ENCODE results near the gene PIR. TPM values are rescaled to one million over a fixed set of nuclear protein-coding genes. Genes with fewer than 3 reads are reported as not detected.

The PIR gene
- total RNA-seq, 3 donors from 2014 or later (not counting 1 experiment from before 2014, with no cell fraction given) = 0.57 TPM; not detected in 2

- H3K27me3 Mint-ChIP-seq (ENCODE audit: low read depth in 2 of 2) = peaks cover 2 to 37% of the 10 kb centered on the region in 2 donors
- Histone ChIP-seq H3K27me3 (ENCODE audit: control insufficient read depth, insufficient read depth, low read length) (no peaks in the 10 kb centered on the region), H3K9me3 (ENCODE audit: control insufficient read depth, insufficient read depth, low read length) (no peaks in the 10 kb centered on the region), H3K4me3 (ENCODE audit: low read length) (no peak overlapping the region), H3K36me3 (ENCODE audit: control insufficient read depth, insufficient read depth, low read length) (no peaks in the 10 kb centered on the region), H3K27ac (ENCODE audit: low read length) (no peak overlapping the region), H3K4me1 (ENCODE audit: control insufficient read depth, insufficient read depth, low read length) (no peaks in the 10 kb centered on the region)
- no peaks in the 10 kb centered on the region for H3K4me1 Mint-ChIP-seq
- TF ChIP-seq CTCF (IDR thresholded peaks at IDR 0.05) = no peak
- intact Hi-C loops (cut with micrococcal nuclease) = no loop called here
- ATAC-seq (no peak), DNase-seq (no peak)
- H3K36me3 Mint-ChIP-seq = no peaks in the 10 kb centered on the region
- H3K4me3 Mint-ChIP-seq = no peak overlapping the region
- H3K27ac Mint-ChIP-seq = no peak overlapping the region
- H3K9me3 Mint-ChIP-seq = no peaks in the 10 kb centered on the region
Measured at GRCh38 chrX:15509845-15510244, 16.7 kb upstream of the PIR start.

GRCh38 chrX:15507005-15507404, 13.9 kb upstream of the PIR start:
- WGBS (ENCODE audit: insufficient coverage) = 100% methylated on average over 3 of the region's 5 CpGs
- Histone ChIP-seq H3K9me3 (ENCODE audit: control insufficient read depth, insufficient read depth, low read length) (no peaks in the 10 kb centered on the region), H3K27ac (ENCODE audit: low read length) (no peak overlapping the region), H3K4me1 (ENCODE audit: control insufficient read depth, insufficient read depth, low read length) (no peaks in the 10 kb centered on the region), H3K36me3 (ENCODE audit: control insufficient read depth, insufficient read depth, low read length) (no peaks in the 10 kb centered on the region), H3K27me3 (ENCODE audit: control insufficient read depth, insufficient read depth, low read length) (no peaks in the 10 kb centered on the region), H3K4me3 (ENCODE audit: low read length) (no peak overlapping the region)
- DNase-seq (no peak), ATAC-seq (no peak)
- peaks cover 3 to 60% of the 10 kb centered on the region in 2 donors for H3K27me3 Mint-ChIP-seq (ENCODE audit: low read depth in 2 of 2)
- H3K9me3 Mint-ChIP-seq = no peaks in the 10 kb centered on the region
- no peak overlapping the region for H3K27ac Mint-ChIP-seq
- H3K4me1 Mint-ChIP-seq = no peaks in the 10 kb centered on the region
- intact Hi-C loops (cut with micrococcal nuclease) = no loop called here
- no peaks in the 10 kb centered on the region for H3K36me3 Mint-ChIP-seq
- TF ChIP-seq CTCF (IDR thresholded peaks at IDR 0.05) = no peak
- no peak overlapping the region for H3K4me3 Mint-ChIP-seq

GRCh38 chrX:15505101-15505500, 12.0 kb upstream of the PIR start:
- Histone ChIP-seq H3K36me3 (ENCODE audit: control insufficient read depth, insufficient read depth, low read length) (no peaks in the 10 kb centered on the region), H3K27me3 (ENCODE audit: control insufficient read depth, insufficient read depth, low read length) (no peaks in the 10 kb centered on the region), H3K4me1 (ENCODE audit: control insufficient read depth, insufficient read depth, low read length) (no peaks in the 10 kb centered on the region), H3K4me3 (ENCODE audit: low read length) (no peak overlapping the region), H3K27ac (ENCODE audit: low read length) (no peak overlapping the region), H3K9me3 (ENCODE audit: control insufficient read depth, insufficient read depth, low read length) (no peaks in the 10 kb centered on the region)
- intact Hi-C loops (cut with micrococcal nuclease) = no loop called here
- Mint-ChIP-seq H3K4me3 (no peak overlapping the region), H3K27ac (no peak overlapping the region), H3K36me3 (no peaks in the 10 kb centered on the region), H3K9me3 (no peaks in the 10 kb centered on the region), H3K27me3 (ENCODE audit: low read depth in 2 of 2) (peaks cover 3 to 67% of the 10 kb centered on the region in 2 donors), H3K4me1 (no peaks in the 10 kb centered on the region)
- TF ChIP-seq CTCF (IDR thresholded peaks at IDR 0.05) = no peak
- 20% methylated on average over 1 of the region's 3 CpGs for WGBS (ENCODE audit: insufficient coverage)
- no peak for ATAC-seq
- no peak for DNase-seq

DNA sequence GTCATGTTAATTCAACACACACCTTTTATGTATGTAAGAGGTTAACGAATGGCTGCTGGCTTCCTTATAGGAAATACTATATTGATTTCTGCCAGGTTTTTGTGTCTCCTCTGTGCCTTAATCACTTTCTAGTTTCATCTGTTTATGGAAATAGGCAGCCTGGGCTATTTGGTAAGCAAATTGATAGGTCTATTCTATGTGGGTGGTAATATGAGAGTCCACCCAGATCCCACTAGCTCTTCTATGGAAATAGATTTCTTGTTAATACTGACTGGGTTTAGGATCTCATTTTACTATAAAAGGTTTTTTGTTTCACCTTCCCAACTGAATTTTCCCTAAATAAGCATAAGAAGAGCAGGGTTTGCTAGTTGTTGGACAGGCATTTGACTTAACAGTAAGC, 11.5 kb upstream of the PIR start:
- ATAC-seq (no peak), DNase-seq (no peak)
- Mint-ChIP-seq H3K4me1 (no peaks in the 10 kb centered on the region), H3K36me3 (no peaks in the 10 kb centered on the region), H3K27me3 (ENCODE audit: low read depth in 2 of 2) (peaks cover 4 to 72% of the 10 kb centered on the region in 2 donors), H3K27ac (no peak overlapping the region), H3K4me3 (no peak overlapping the region), H3K9me3 (no peaks in the 10 kb centered on the region)
- no CpG with 5 or more reads among the region's 1 CpG for WGBS (ENCODE audit: insufficient coverage)
- no peaks in the 10 kb centered on the region for H3K4me1 ChIP-seq (ENCODE audit: control insufficient read depth, insufficient read depth, low read length)
- H3K36me3 ChIP-seq (ENCODE audit: control insufficient read depth, insufficient read depth, low read length) = no peaks in the 10 kb centered on the region
- no peak overlapping the region for H3K4me3 ChIP-seq (ENCODE audit: low read length)
- intact Hi-C loops (cut with micrococcal nuclease) = no loop called here
- H3K9me3 ChIP-seq (ENCODE audit: control insufficient read depth, insufficient read depth, low read length) = no peaks in the 10 kb centered on the region
- TF ChIP-seq CTCF (IDR thresholded peaks at IDR 0.05) = no peak
- H3K27me3 ChIP-seq (ENCODE audit: control insufficient read depth, insufficient read depth, low read length) = no peaks in the 10 kb centered on the region
- no peak overlapping the region for H3K27ac ChIP-seq (ENCODE audit: low read length)

All from natural killer cell (primary cell).